ENCODE results near the gene MTM1.

Gene MTM1

GRCh38 chrX:150610043-150610442 lies 41.6 kb downstream of the MTM1 start:
- DNase-seq: no peak

DNA sequence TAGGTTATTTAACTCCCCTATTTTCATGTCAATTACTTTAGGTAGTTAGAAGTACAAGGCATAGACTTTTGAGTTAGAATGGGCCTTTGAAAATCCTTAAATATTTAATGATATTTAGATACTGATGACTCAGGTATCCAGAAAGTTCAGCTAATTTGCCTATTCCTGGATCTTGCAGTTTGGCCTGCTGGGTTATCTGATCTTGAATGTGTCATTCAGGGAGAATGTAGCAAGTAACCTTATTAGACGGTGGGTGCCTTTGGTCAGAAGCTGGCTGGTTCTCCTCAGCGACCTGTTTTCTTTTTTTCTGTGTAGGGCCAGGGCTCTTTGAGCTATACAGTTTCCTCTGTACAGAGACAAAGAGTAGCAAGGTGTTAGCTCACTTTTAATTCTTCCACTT lies 42.0 kb downstream of the MTM1 start:
- no peak for DNase-seq

DNA sequence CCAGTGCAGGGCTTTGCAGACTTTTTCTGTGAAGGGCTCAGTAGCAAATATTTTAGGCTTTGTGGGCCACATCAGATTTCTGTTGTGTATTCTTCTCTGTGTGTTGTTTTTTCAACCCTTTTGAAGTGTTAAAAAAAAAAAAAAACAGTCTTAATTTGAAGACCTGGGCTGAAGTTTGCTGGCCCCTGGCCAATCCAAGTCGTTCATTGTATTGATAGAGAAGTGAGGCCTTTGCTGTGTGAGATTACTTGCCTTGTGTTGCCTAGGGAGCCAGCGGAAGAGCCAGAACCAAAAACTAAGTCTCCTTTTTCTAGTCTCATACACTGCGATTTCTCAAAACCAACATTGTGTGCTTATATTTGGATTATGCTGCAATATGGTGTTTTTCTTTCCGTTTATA lies 46.9 kb downstream of the MTM1 start:
- no peak for DNase-seq

DNA sequence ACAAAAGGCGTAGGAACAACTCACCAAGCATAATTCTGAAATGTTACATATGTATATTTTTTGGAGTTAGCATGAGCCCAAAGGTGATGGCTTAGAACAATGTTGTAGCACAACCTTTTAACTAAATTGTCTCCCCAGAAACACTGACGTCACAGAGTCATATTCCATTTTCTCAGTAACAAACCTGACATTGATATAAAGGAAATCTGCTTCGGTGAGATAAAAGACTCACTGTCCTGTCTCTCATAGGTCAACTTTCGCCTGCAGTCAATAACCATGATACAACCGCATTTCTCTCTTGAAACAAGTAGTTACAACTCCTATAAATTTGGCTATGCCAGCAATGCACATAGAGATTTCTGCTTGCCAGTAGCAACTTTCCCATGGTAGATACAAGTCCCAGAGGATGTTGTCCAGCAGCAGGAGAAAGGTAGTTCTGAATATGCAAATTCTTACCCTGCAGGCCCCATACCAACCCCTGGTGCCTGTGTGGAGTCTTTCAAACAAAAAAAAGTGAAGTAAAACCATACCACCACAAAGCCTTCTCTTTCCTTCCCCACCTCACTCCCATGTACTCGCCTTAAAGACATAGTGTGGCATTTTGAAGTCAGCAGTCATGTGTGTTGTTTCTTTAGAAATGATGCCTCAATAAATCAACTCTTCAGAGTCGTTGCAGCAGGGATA lies 47.9 kb downstream of the MTM1 start:
- DNase-seq: no peak

- DNase-seq: no peak
These were observed 48.4 kb downstream of the MTM1 start for GRCh38 chrX:150616863-150617198.

- DNase-seq: no peak
These were observed 53.2 kb downstream of the MTM1 start for GRCh38 chrX:150621652-150622051.

GRCh38 chrX:150623583-150623982 lies 55.2 kb downstream of the MTM1 start:
- no peak for DNase-seq

- no peak for DNase-seq
These were observed 56.7 kb downstream of the MTM1 start for GRCh38 chrX:150625097-150625496.

DNA sequence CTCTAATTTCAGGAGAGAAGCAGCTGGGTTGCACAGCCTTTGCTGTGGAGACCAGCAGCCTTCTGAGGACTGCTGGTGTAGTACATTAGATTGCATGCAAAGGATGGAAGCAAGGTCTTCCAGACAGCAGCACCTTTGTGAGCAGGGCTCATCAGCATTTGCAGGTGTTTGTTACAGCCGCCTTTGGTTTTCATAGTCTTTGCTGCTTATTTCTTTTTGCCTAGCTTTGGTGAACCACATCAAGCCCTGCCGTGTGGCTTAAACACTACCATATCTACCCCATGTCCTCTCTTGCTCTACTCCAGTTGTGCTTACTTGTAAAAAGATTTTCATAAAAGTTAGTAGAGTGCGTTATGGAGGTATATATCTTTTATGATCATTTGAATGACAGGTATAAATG lies 57.5 kb downstream of the MTM1 start:
- no peak for DNase-seq

DNA sequence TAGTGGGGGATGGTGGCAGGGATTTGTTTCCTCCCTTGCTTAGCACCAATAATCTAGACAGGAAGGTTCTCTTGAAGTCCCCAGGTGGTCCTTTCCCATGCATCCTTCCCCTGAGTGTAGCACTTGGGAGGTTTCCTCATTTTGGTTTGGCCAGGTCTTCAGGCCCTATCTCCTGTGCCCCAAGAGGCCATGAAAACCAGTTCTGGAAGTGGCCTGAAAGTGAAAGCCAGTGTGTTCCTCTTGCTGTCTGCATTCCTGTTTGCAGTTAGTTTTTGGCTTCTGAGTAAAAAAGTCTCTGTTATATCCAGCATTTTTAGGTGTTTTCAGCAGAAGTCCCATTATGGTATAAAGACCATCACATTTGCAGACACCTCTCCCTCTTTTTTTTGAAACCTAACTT lies 59.5 kb downstream of the MTM1 start:
- no peak for DNase-seq

- DNase-seq: no peak
These were observed 67.5 kb downstream of the MTM1 start for GRCh38 chrX:150635952-150636351.

DNA sequence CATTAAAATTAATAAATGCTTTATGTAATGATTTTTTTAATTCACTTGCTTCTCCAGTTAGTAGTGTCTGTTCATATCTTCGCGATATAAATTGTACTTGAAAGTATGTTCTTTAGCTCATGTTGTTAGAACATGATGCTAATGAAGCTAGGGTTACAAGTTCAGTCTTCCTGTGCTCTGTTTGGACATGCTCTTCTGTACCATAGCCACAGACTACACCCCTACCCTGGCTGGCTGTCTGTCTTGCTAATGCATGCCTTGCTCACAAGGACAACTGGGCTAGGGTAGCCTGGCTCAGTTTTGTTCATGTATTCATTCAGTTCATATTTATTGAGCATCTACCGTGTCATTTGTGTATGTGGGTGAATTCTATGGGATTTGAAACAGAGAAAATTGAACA lies 74.0 kb downstream of the MTM1 start:
- no peak for DNase-seq

- DNase-seq: no peak
These were observed 74.8 kb downstream of the MTM1 start for GRCh38 chrX:150643271-150643670.

DNA sequence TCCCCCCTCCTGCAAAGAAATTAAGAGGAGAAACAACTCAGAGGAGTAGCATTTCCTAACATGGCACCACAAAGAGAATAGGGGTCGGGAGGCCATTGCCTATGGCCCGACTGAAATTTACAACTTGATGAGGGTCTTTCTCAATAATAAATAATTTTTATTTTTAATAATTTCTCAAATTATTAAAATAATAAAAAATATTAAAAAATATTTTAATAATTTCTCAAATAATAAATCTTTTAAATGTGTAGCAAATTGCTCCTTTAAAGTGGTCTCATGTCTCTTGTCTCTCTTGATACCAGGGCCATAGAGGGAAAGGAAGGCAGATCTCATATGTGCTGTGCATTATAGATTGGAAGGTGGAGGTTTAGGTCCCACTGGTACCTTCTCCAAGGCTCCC lies 75.5 kb downstream of the MTM1 start:
- DNase-seq: no peak

- no peak for DNase-seq
These were observed 76.0 kb downstream of the MTM1 start for GRCh38 chrX:150644422-150644821.

- DNase-seq: no peak
These were observed 78.9 kb downstream of the MTM1 start for GRCh38 chrX:150647331-150647730.

DNA sequence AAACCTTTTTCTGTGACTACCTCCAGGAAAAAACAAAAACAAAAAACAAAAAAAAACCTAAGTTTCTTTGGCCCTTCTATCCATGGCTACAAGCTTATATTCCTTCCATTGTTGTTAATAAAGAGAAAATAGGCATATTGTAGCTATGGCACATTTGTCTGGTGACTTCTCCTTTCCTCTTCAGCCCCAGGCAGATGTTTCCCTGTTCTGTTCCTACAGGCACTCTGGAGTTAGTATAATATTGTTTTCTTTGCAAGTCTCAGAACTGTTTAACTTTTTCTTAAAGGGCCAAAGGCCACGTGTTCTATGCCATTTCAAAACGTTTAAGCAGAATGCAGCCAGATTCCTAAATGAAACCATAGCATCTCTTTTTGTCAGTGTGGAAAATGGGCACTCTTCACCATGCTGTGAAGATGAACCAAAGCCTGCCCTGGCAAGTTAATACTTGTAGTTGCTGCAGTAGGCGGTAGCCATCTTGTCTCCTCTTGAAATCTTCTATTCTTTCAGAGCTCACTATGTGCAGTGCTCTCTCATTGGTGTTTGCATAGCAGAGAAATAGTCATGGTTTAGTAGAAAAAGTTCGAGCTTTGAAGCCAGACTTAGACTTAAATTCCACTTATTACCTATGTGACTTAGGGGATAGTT lies 80.0 kb downstream of the MTM1 start:
- no peak for DNase-seq

- DNase-seq: no peak
These were observed 80.9 kb downstream of the MTM1 start for GRCh38 chrX:150649096-150649870.

GRCh38 chrX:150651906-150652305 lies 83.5 kb downstream of the MTM1 start:
- DNase-seq: no peak

- DNase-seq: no peak
These were observed 87.4 kb downstream of the MTM1 start for GRCh38 chrX:150655788-150656187.

- DNase-seq: no peak
These were observed 94.7 kb downstream of the MTM1 start for GRCh38 chrX:150663073-150663472.

- no peak for DNase-seq
These were observed 95.9 kb downstream of the MTM1 start for GRCh38 chrX:150664290-150664689.

GRCh38 chrX:150676221-150676620 lies 107.8 kb downstream of the MTM1 start:
- DNase-seq: no peak

- DNase-seq: no peak
These were observed 112.6 kb downstream of the MTM1 start for GRCh38 chrX:150680974-150681373.
